Measurements from ENCODE around the gene TINCR. TPM values are rescaled to one million over a fixed set of nuclear protein-coding genes. Genes with fewer than 3 reads are reported as not detected.
A peak's percentile ranks its signal among the peaks of the same experiment; 100 is the strongest.

Gene TINCR
- total and polyA plus RNA-seq, 2 experiments from 2014 or later: 1.9 to 2.4 TPM

DNA sequence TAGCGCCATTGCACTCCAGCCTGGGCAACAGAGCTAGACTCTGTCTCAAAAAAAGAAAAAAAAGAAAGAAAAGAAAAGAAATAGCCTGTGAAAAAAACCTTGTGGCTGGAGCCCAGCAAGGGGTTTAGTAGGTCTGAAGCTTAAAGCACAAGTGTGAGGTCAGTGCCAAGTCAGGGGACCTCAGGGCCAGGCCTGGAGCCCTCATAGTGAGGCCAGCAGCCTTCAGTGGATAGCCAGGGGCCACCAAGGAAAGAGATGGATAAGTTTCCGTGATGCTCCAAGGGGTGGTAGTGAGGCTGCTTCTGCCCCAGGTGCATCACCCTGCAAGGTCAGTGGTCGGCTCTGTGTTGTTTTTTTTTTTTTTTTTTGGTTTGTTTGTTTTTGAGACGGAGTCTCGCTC lies 12.9 kb downstream of the TINCR start:
- TF ChIP-seq, protein P1, sequence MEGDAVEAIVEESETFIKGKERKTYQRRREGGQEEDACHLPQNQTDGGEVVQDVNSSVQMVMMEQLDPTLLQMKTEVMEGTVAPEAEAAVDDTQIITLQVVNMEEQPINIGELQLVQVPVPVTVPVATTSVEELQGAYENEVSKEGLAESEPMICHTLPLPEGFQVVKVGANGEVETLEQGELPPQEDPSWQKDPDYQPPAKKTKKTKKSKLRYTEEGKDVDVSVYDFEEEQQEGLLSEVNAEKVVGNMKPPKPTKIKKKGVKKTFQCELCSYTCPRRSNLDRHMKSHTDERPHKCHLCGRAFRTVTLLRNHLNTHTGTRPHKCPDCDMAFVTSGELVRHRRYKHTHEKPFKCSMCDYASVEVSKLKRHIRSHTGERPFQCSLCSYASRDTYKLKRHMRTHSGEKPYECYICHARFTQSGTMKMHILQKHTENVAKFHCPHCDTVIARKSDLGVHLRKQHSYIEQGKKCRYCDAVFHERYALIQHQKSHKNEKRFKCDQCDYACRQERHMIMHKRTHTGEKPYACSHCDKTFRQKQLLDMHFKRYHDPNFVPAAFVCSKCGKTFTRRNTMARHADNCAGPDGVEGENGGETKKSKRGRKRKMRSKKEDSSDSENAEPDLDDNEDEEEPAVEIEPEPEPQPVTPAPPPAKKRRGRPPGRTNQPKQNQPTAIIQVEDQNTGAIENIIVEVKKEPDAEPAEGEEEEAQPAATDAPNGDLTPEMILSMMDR (IDR thresholded peaks at IDR 0.05; ENCODE audit: low read depth, low read length): no peak
- no peak for DNase-seq (ENCODE audit: low read depth in 1 of 2, low spot score in 1 of 2)
- Histone ChIP-seq H3K36me3 (no peaks in the 10 kb centered on the region), H3K4me1 (ENCODE audit: low read depth) (peaks cover 9% of the 10 kb centered on the region), H3K27me3 (no peaks in the 10 kb centered on the region), H3K9me3 (ENCODE audit: low read depth) (no peaks in the 10 kb centered on the region), H3K4me3 (no peak overlapping the region), H3K27ac (no peak overlapping the region)

DNA sequence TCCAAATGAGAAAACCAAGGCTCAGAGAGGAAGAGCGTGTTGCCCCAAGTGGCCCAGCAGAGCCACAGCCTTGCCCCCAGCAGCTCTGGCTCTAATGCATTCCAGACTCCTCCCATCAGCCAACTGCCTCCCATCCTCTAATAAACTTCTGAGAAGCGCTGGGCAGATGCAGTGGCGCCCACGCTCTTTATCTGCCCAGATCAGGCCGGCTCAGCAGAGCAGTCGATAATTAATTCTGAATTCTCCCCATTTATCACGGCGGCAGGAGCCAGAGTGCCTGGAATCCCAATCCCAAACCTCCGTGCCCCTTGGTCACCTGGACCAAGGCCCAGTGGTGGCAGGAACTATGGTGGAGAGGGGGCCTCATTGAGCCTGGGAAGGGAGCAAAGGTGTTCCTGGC lies 13.9 kb downstream of the TINCR start:
- H3K4me1 ChIP-seq (ENCODE audit: low read depth): peaks cover 9% of the 10 kb centered on the region
- H3K9me3 ChIP-seq (ENCODE audit: low read depth): no peaks in the 10 kb centered on the region
- no peak overlapping the region for H3K27ac ChIP-seq
- no peak overlapping the region for H3K4me3 ChIP-seq
- no peaks in the 10 kb centered on the region for H3K36me3 ChIP-seq
- no peaks in the 10 kb centered on the region for H3K27me3 ChIP-seq
- TF ChIP-seq, protein P1 (IDR thresholded peaks at IDR 0.05; ENCODE audit: low read depth, low read length): no peak
- no peak for DNase-seq (ENCODE audit: low read depth in 1 of 2, low spot score in 1 of 2)

GRCh38 chr19:5547881-5548280 lies 19.9 kb downstream of the TINCR start:
- H3K9me3 ChIP-seq (ENCODE audit: low read depth): no peaks in the 10 kb centered on the region

DNA sequence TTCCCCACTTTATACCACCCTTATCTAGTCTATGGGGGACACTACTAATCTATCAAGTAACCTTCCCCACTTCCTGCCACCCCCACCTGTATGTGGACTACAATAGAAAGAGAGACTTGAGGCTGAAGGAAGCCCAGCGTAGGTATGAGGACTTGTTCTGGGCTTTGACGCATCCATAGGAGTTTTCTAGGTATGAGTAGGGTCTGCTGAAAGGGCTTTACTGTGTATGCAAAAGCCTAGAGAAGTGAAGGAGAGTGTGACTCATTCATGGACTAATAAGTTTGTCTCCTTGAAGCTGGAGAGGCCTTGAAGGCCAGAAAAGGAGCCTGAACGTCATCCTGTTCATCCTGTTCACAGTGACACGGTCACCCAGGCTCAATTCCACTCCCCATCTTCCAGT lies 21.8 kb downstream of the TINCR start:
- Histone ChIP-seq H3K9me3 (ENCODE audit: low read depth) (no peaks in the 10 kb centered on the region), H3K27me3 (no peaks in the 10 kb centered on the region), H3K4me3 (no peak overlapping the region), H3K4me1 (ENCODE audit: low read depth) (peaks cover 4% of the 10 kb centered on the region), H3K27ac (no peak overlapping the region), H3K36me3 (no peaks in the 10 kb centered on the region)
- TF ChIP-seq, protein P1 (IDR thresholded peaks at IDR 0.05; ENCODE audit: low read depth, low read length): no peak
- DNase-seq (ENCODE audit: low read depth in 1 of 2, low spot score in 1 of 2): no peak

More at GRCh38 chr19:5547881-5548280, 19.9 kb downstream of the TINCR start:
- Histone ChIP-seq H3K27ac (no peak overlapping the region), H3K4me3 (no peak overlapping the region), H3K4me1 (ENCODE audit: low read depth) (peaks cover 9% of the 10 kb centered on the region), H3K27me3 (no peaks in the 10 kb centered on the region), H3K36me3 (no peaks in the 10 kb centered on the region)
- peak; percentile 55 to 62 for DNase-seq (ENCODE audit: low read depth in 1 of 2, low spot score in 1 of 2)
- TF ChIP-seq, protein P1 (IDR thresholded peaks at IDR 0.05; ENCODE audit: low read depth, low read length): peak; percentile 70

DNA sequence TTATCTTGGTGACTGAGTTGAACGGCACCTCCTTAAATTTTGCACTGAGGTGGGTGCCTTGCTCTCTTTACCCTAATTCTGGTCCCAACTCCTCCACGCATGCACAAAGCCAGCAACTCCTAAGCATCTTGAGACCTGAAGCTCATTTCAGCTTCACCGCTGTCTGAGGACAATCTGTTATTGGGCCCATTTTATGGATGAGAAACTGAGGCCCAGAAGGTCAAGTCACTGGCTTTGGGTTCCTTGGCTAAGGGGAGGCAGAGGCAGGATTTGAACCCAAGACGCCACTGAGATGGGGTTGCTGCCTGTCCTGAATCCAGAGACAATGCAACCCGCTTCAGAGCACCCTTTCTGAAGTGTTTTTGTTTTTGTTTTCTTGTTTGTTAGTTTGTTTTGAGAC lies 22.7 kb downstream of the TINCR start:
- DNase-seq (ENCODE audit: low read depth in 1 of 2, low spot score in 1 of 2): no peak
- Histone ChIP-seq H3K27me3 (no peaks in the 10 kb centered on the region), H3K27ac (no peak overlapping the region), H3K4me1 (ENCODE audit: low read depth) (peaks cover 3% of the 10 kb centered on the region), H3K9me3 (ENCODE audit: low read depth) (no peaks in the 10 kb centered on the region), H3K36me3 (no peaks in the 10 kb centered on the region), H3K4me3 (no peak overlapping the region)
- TF ChIP-seq, protein P1 (IDR thresholded peaks at IDR 0.05; ENCODE audit: low read depth, low read length): no peak

GRCh38 chr19:5542665-5543064 lies 25.1 kb downstream of the TINCR start:
- no peaks in the 10 kb centered on the region for H3K27me3 ChIP-seq
- peak; percentile 15 to 47 for DNase-seq (ENCODE audit: low read depth in 1 of 2, low spot score in 1 of 2)
- no peak overlapping the region for H3K27ac ChIP-seq
- H3K4me1 ChIP-seq (ENCODE audit: low read depth): peaks cover 17% of the 10 kb centered on the region
- no peaks in the 10 kb centered on the region for H3K9me3 ChIP-seq (ENCODE audit: low read depth)
- no peaks in the 10 kb centered on the region for H3K36me3 ChIP-seq
- TF ChIP-seq, protein P1 (IDR thresholded peaks at IDR 0.05; ENCODE audit: low read depth, low read length): peak; percentile 14
- H3K4me3 ChIP-seq: no peak overlapping the region
